22Rv1 (cell line): ENCODE results near the gene PPP1R14B.

Experiments used
- H3K27ac ChIP-seq: fragments of 450-650 bp; 2 replicates; pipeline ENCODE4 v1.5.1; 2017
- ZFX ChIP-seq: fragments of 450-650 bp; IDR thresholded peaks from 2 replicates; pipeline ENCODE4 v1.6.1; 2017; ENCODE audit warnings: antibody characterized with exemption, borderline replicate concordance
- TF ChIP-seq, protein P1 (sequence below): fragments of 450-650 bp; IDR thresholded peaks from 2 replicates; pipeline ENCODE4 v1.5.1; 2017; ENCODE audit warnings: mild to moderate bottlenecking

PPP1R14B gene

DNA sequence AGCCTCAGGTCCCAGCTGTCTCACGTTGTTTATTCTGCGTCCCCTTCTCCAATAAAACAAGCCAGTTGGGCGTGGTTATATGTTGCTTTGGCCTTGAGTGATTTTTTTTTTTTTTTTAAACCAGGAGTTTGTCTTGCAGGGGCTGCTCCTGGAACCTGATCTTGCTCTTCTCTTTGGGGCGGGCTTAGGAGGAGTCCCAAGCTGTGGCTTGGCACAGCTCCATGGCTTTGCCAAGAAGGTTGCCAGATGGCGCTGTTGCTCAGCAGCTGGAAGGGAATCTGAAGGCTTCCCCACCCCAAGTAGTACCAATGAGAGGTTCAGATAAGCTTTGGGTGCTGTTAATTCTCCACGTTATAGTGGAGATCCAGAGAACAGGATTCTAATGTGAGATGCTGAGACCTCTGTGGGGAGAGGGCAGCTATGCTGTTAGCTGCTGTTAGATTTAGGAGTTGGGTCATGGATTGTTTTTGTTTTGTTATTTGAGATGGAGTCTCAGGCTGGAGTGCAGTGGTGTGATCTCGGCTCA is 42.2 kb downstream of the PPP1R14B start:
- H3K27ac ChIP-seq, result peak overlapping the region; percentile 40
- no peak for TF ChIP-seq ZFX
- TF ChIP-seq, protein P1, sequence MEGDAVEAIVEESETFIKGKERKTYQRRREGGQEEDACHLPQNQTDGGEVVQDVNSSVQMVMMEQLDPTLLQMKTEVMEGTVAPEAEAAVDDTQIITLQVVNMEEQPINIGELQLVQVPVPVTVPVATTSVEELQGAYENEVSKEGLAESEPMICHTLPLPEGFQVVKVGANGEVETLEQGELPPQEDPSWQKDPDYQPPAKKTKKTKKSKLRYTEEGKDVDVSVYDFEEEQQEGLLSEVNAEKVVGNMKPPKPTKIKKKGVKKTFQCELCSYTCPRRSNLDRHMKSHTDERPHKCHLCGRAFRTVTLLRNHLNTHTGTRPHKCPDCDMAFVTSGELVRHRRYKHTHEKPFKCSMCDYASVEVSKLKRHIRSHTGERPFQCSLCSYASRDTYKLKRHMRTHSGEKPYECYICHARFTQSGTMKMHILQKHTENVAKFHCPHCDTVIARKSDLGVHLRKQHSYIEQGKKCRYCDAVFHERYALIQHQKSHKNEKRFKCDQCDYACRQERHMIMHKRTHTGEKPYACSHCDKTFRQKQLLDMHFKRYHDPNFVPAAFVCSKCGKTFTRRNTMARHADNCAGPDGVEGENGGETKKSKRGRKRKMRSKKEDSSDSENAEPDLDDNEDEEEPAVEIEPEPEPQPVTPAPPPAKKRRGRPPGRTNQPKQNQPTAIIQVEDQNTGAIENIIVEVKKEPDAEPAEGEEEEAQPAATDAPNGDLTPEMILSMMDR, result peak; percentile 92

DNA sequence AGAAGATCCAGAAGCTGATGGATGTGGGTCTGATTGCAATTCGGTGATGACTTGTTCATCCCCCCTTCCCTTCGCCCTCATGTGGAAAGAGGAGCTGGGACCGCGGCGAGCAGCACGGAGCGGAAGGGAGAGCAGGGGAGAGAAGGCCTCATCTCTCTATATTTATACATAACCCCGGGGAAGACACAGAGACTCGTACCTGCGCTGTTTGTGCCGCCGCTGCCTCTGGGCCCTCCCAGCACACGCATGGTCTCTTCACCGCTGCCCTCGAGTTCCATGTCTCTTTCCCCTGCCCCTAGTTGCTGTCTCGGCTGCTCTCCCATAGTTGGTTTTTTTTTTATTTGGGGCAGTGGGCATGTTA is 42.7 kb downstream of the PPP1R14B start:
- TF ChIP-seq, protein P1, result no peak
- TF ChIP-seq ZFX, result no peak
- peak overlapping the region; percentile 40 for H3K27ac ChIP-seq

DNA sequence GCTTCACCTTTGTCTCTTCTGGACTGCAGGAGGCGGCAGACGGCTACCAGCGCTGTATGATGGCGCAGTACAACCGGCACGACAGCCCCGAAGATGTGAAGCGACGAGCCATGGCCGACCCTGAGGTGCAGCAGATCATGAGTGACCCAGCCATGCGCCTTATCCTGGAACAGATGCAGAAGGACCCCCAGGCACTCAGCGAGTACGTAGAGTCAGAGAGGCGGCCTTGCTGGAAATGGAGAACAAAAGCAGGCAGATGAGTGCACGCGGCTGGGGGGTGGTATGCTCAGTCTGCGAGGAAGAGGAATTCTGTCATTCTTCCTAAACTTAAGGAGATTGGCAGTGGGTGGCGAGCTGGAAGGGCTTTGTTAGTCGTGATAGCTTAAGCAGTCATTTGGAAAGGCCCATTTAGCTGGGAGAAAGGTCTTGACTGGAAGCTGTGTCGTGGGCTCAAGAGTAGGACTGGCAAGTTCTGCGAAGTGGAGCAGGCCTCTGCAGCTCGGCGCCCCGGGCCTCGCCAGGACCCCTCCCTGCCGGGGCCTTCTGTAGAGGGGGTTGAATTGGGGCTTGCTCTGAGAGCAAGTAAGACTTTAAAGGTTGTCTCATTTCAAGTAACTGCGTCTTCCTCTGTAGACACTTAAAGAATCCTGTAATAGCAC is 43.2 kb downstream of the PPP1R14B start:
- peak overlapping the region; percentile 40 for H3K27ac ChIP-seq
- TF ChIP-seq, protein P1, result no peak
- no peak for TF ChIP-seq ZFX

DNA sequence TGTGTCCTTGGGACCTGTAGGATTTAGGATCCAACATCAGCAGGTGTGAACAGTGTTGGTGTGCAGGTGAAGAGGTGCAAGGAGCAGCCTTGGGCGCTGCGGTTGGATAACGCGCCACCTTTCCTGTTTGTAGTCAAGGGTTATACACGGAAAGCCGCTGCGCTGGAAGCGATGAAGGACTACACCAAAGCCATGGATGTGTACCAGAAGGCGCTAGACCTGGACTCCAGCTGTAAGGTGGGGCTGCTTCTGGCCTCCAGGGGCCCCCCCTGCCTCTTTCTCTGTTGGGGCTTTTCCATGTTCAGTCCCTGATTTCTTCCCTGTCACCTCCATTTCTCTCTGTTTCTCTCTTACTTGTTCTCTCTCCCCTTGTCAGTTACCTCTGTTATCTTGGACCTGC is 43.8 kb downstream of the PPP1R14B start:
- H3K27ac ChIP-seq, result peak overlapping the region; percentile 40; the same call in 1 of the 2 replicates
- no peak for TF ChIP-seq ZFX
- TF ChIP-seq, protein P1, result no peak

DNA sequence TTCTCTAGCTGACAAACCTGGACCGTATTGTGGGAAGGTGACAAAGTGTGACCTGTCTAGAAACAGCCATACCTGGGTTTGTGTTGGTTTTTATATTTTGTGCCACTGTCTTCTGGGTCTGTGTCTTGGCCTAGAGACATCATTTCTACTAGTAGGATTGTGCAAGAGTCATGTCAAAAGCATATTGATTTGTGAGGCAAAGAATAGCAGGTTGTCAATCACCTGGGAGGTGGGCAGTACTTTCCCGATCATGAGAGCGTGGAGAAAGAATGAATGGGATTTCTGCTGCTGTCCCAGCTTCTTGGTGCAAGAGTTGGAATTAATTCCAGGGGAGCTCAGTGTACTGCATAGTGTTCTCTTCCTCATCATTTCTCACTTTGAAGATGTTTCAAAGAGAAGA is 45.2 kb downstream of the PPP1R14B start:
- TF ChIP-seq, protein P1, result no peak
- TF ChIP-seq ZFX, result no peak
- H3K27ac ChIP-seq, result 0 out of 2 replicates have a peak overlapping the region, but pooled peaks have one; percentile 12

DNA sequence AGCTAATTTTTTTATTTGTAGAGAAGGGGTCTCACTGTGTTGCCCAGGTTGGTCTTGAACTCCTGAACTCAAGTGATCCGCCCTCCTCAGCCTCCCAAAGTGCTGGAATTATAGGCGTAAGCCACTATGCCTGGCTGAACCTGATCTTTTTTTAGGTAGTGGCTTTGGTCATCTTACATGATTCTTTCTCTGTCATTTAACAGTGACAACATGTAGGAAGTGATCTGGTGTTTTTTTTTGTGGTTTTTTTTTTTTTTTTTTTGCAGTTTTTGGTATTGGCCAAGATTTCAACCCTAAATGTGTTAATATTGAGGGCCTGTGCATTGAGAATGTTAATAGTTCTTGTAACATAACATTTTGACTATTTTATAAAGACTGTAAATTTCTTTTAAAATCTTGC is 48.2 kb downstream of the PPP1R14B start:
- TF ChIP-seq ZFX, result no peak
- TF ChIP-seq, protein P1, result no peak
- no peak overlapping the region for H3K27ac ChIP-seq

DNA sequence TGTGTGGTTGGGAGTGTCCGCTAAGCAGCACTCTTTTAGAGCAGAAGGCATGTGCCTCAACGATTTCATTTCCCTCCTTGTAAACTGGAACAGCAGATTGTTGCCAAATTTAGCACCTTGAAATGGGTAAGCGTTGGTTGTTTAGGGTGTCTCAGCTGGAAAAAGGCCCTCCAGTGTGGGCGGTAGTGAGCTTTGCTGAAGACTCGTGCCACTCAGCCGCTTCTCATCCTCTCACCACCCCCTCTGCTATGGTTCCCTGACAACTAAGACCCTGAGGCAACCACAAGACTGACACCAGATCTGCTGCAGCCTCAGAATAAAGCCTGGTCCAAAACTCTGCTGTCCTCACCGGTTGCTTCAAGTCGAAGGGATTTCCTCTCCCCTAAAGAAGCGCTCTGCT is 50.1 kb downstream of the PPP1R14B start:
- no peak for TF ChIP-seq ZFX
- TF ChIP-seq, protein P1, result no peak
- no peak overlapping the region for H3K27ac ChIP-seq
